HAP-1 (cell line): ENCODE data around the gene ZBTB20.
"Not testable (repeated sequence)": the region's sequence is repeated elsewhere in the genome, so short reads cannot be mapped to it uniquely, and the experiment has no call there.

Experiments used
- DNase-seq, 2 experiments: peaks; one replicate each; pipeline ENCODE4 v3.0.0-alpha.2; 2016 to 2020; ENCODE audit warnings: low spot score in 2 of 2
- H3K27me3 ChIP-seq: fragments of 250-450 bp; sonication (Bioruptor Pico); 2 replicates; pipeline ENCODE4 v1.5.1; 2020; ENCODE audit warnings: low read depth, mild to moderate bottlenecking, moderate library complexity
- H3K36me3 ChIP-seq: fragments of 250-450 bp; sonication (Bioruptor Pico); replicated peaks from 2 replicates; pipeline ENCODE4 v1.5.1; 2020; ENCODE audit warnings: mild to moderate bottlenecking
- H3K4me1 ChIP-seq: fragments of 250-450 bp; sonication (Bioruptor Pico); 2 replicates; pipeline ENCODE4 v1.5.1; 2020; ENCODE audit warnings: mild to moderate bottlenecking
- H3K4me3 ChIP-seq: fragments of 250-450 bp; sonication (Bioruptor Pico); 2 replicates; pipeline ENCODE4 v1.5.1; 2020; ENCODE audit warnings: mild to moderate bottlenecking, moderate library complexity
- H3K9me3 ChIP-seq: fragments of 250-450 bp; sonication (Bioruptor Pico); 2 replicates; pipeline ENCODE4 v1.5.1; 2020; ENCODE audit warnings: mild to moderate bottlenecking, moderate library complexity
- in situ Hi-C: fragments of 300-500 bp; cut with MboI; formaldehyde crosslinking; loops from 3 replicates; pipeline ENCODE4 v1.14.3; 2020; ENCODE audit warnings: low sequenced_read_pairs, inconsistent platforms, mixed read lengths

The ZBTB20 gene

GRCh38 chr3:114685161-114685560, 461.9 kb downstream of the ZBTB20 start:
- in situ Hi-C loops = no loop called here
- no peaks in the 10 kb centered on the region for H3K9me3 ChIP-seq
- peak; percentile 58 to 78 for DNase-seq
- H3K4me3 ChIP-seq = peak overlapping the region; percentile 7
- H3K36me3 ChIP-seq = no peaks in the 10 kb centered on the region
- H3K4me1 ChIP-seq = peaks cover 36% of the 10 kb centered on the region
- H3K27me3 ChIP-seq = no peaks in the 10 kb centered on the region

- in situ Hi-C loops = no loop called here
- Histone ChIP-seq H3K36me3 (no peaks in the 10 kb centered on the region), H3K27me3 (no peaks in the 10 kb centered on the region), H3K9me3 (no peaks in the 10 kb centered on the region), H3K4me3 (no peak overlapping the region), H3K4me1 (peaks cover 18% of the 10 kb centered on the region)
- DNase-seq = no peak
These were observed 466.8 kb downstream of the ZBTB20 start for GRCh38 chr3:114680299-114680698.

- H3K4me1 ChIP-seq = peaks cover 19% of the 10 kb centered on the region
- H3K36me3 ChIP-seq, in situ Hi-C loops, H3K9me3 ChIP-seq, H3K4me3 ChIP-seq, H3K27me3 ChIP-seq, DNase-seq: not testable (repeated sequence)
These were observed 467.3 kb downstream of the ZBTB20 start for GRCh38 chr3:114679773-114680172.

GRCh38 chr3:114675104-114675503, 472.0 kb downstream of the ZBTB20 start:
- no peaks in the 10 kb centered on the region for H3K27me3 ChIP-seq
- in situ Hi-C loops = no loop called here
- H3K9me3 ChIP-seq = no peaks in the 10 kb centered on the region
- DNase-seq = no peak
- H3K36me3 ChIP-seq = no peaks in the 10 kb centered on the region
- no peak overlapping the region for H3K4me3 ChIP-seq
- H3K4me1 ChIP-seq = peaks cover 53% of the 10 kb centered on the region

GRCh38 chr3:114674036-114674435, 473.1 kb downstream of the ZBTB20 start:
- peaks cover 56% of the 10 kb centered on the region for H3K4me1 ChIP-seq
- peak in 1 of 2 experiments; percentile 98 for DNase-seq
- H3K36me3 ChIP-seq = no peaks in the 10 kb centered on the region
- in situ Hi-C loops = no loop called here
- H3K4me3 ChIP-seq = no peak overlapping the region
- H3K27me3 ChIP-seq = no peaks in the 10 kb centered on the region
- no peaks in the 10 kb centered on the region for H3K9me3 ChIP-seq

- Histone ChIP-seq H3K4me3 (no peak overlapping the region), H3K27me3 (no peaks in the 10 kb centered on the region), H3K4me1 (peaks cover 56% of the 10 kb centered on the region), H3K9me3 (no peaks in the 10 kb centered on the region), H3K36me3 (no peaks in the 10 kb centered on the region)
- DNase-seq = peak in 1 of 2 experiments; percentile 88
- in situ Hi-C loops = no loop called here
These were observed 473.6 kb downstream of the ZBTB20 start for GRCh38 chr3:114673481-114673880.

DNA sequence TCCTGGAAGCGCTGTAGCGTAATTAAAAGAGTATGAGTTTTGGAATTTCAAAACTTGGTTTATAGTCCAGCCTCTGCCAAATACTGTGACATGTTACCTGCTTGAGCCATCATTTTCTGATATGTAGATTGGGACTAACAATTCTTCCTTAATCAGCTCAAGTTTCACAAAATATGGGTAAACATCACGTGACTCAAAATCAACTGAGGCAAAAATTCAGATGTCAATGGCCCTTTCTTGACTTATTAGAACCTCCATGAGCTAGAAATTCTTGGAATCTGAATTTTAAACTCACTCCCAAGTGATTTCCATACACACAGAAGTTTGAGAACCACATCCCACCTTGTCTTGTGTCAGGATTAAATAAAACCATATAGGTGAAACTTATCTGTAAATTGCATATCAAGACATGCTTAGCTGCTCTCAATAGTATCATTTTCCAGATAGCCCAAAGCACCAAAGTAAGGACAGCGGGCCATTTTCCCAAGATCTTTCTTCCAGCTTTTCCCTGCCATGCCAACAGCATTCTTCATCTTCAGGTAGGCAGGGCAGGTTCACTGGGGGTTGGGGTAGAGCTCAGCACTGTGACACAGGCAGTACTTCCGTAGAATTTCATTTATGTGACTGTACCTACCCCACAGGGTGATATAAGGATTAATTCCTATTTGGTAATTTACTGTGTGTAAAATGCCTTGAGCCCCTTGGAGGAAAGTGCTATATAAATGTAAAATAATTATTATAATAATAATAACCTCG, 474.2 kb downstream of the ZBTB20 start:
- peak; percentile 60 to 79 for DNase-seq
- H3K4me3 ChIP-seq = no peak overlapping the region
- H3K27me3 ChIP-seq = no peaks in the 10 kb centered on the region
- H3K36me3 ChIP-seq = no peaks in the 10 kb centered on the region
- in situ Hi-C loops = no loop called here
- H3K4me1 ChIP-seq = peaks cover 61% of the 10 kb centered on the region
- H3K9me3 ChIP-seq = no peaks in the 10 kb centered on the region

DNA sequence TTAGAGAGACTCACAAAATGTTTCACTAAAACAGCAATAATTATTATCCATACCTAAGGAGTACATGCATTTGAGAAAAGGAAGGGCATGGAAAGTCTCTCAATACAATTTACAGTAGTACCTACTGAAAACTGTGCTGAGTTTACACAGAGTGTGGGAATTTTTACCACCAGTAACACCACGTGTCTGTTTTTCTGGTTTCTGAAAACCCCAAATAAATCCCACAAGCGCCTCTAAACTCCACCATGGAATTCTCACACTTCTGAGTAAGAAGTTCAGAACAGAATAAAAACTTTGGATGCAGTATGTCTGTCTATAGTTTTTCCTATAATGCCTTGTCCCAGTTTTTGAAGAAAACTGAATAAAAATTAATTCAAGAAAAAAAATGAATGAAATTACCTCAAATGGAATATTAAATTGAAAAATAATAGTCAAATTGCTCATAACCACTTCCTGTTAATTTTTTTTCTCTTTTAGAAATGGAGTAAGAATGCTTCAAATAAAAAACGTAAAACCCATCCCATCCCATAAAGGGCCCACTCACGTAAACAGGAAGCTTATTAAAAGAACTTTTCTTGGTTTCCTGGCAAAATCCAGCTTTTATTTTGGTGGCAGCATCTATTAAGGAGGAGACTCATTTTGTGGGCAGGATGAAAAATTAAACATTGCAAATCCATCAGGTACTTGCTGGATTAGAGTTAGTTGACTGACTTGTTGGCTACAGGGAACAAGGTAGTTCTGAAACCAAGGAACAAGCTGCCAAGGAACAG, 475.2 kb downstream of the ZBTB20 start:
- Histone ChIP-seq H3K27me3 (no peaks in the 10 kb centered on the region), H3K9me3 (no peaks in the 10 kb centered on the region), H3K4me1 (peaks cover 70% of the 10 kb centered on the region), H3K4me3 (no peak overlapping the region), H3K36me3 (no peaks in the 10 kb centered on the region)
- in situ Hi-C loops = no loop called here
- no peak for DNase-seq

DNA sequence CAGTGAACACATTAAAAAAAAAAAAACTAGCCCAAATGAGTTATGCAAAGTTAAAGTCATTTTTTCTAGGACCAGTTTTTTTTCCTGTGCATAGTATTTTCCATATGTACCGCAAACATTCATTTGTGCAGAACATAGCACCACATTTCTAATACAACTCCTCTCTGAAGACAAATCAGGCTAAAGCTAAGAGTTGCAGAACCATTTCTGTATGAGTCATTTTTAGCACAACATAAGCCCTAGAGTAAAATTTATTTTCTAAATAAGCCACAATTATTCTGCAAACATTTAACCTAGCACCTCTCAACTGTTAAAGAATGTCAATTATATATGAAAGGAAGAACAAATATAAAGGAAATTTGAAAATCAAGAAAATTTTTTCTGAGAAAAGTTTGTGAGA, 477.5 kb downstream of the ZBTB20 start:
- H3K4me1 ChIP-seq = peaks cover 74% of the 10 kb centered on the region
- H3K9me3 ChIP-seq = no peaks in the 10 kb centered on the region
- H3K27me3 ChIP-seq = no peaks in the 10 kb centered on the region
- in situ Hi-C loops = no loop called here
- DNase-seq = no peak
- no peak overlapping the region for H3K4me3 ChIP-seq
- H3K36me3 ChIP-seq = no peaks in the 10 kb centered on the region

- Histone ChIP-seq H3K4me1 (peaks cover 62% of the 10 kb centered on the region), H3K9me3 (no peaks in the 10 kb centered on the region), H3K27me3 (no peaks in the 10 kb centered on the region), H3K4me3 (no peak overlapping the region), H3K36me3 (no peaks in the 10 kb centered on the region; the same call in 1 of the 2 replicates)
- in situ Hi-C loops = no loop called here
- DNase-seq = no peak
These were observed 479.0 kb downstream of the ZBTB20 start for GRCh38 chr3:114668099-114668498.

DNA sequence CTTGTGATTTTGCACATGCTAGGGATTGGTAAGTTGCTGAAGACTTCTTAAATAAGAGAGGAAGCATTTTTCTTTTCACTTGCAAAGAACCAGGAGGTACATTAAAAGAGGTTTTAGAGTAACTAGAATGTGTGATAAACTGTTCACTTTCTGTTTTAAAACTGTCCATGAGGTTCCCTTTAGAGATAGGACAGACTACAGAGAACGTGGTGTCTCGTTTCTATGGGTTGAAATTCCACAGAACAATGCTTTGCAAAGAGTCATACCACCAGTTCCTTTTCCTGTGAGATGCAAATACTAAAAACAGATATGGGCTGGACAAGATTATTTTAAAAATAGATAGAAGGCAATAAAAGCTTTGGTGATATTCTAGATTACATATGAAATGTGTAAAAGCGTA, 480.5 kb downstream of the ZBTB20 start:
- no peaks in the 10 kb centered on the region; the same call in 1 of the 2 replicates for H3K36me3 ChIP-seq
- H3K9me3 ChIP-seq = no peaks in the 10 kb centered on the region; the same call in 1 of the 2 replicates
- peaks cover 48% of the 10 kb centered on the region for H3K4me1 ChIP-seq
- no peak overlapping the region for H3K4me3 ChIP-seq
- no peaks in the 10 kb centered on the region for H3K27me3 ChIP-seq
- in situ Hi-C loops = no loop called here
- peak in 1 of 2 experiments; percentile 63 for DNase-seq

- no peak for DNase-seq
- H3K27me3 ChIP-seq = no peaks in the 10 kb centered on the region
These were observed 483.1 kb downstream of the ZBTB20 start for GRCh38 chr3:114664006-114664405.

DNA sequence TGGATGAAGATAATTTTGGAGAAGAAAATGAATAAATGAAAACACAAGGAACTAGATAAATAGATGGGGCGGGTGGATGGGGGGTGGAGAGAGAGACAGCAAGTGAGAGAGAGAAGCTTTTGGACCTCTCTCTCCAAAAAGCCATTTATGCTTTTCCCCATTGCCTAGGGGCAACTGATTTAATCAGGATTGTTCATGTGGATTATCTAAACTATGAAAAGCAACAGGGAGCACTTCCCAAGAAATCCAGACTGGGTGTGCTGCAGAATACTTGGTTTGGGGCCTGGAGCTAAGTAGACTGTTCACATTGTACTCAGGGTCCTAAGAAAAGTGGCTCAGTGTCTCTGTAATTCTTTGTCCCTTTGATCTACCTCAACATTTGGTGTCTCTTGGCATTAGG, 486.3 kb downstream of the ZBTB20 start:
- no peaks in the 10 kb centered on the region for H3K27me3 ChIP-seq
- no peaks in the 10 kb centered on the region; the same call in 1 of the 2 replicates for H3K9me3 ChIP-seq
- in situ Hi-C loops = no loop called here
- no peak overlapping the region for H3K4me3 ChIP-seq
- peak; percentile 81 to 100 for DNase-seq
- peaks cover 39% of the 10 kb centered on the region for H3K4me1 ChIP-seq
- H3K36me3 ChIP-seq = no peaks in the 10 kb centered on the region; the same call in 1 of the 2 replicates

More at GRCh38 chr3:114664006-114664405, 483.1 kb downstream of the ZBTB20 start:
- in situ Hi-C loops = no loop called here
- peaks cover 54% of the 10 kb centered on the region for H3K4me1 ChIP-seq
- no peaks in the 10 kb centered on the region; the same call in 1 of the 2 replicates for H3K9me3 ChIP-seq
- no peak overlapping the region for H3K4me3 ChIP-seq
- no peaks in the 10 kb centered on the region; the same call in 1 of the 2 replicates for H3K36me3 ChIP-seq

DNA sequence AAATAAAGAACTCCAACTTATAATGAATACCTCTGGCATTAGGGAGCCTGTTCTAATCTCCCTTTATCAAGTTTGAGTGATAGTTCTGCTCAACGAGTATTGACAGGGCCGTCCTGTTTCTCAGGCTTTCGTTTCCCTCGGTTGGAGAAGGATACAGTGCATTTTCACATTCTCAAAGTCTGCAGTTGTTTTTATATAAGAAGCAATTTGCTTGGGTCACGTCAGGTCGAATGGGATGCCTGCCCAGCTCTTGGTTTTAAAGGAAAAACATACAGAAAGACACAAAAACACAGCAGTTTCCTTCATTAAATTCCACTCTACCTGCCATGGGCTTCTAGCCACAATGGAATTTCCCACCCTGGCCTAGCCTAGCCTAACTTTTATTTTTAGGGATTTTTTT, 487.0 kb downstream of the ZBTB20 start:
- peak; percentile 70 to 75 for DNase-seq

More for the DNA sequence above, 487.0 kb downstream of the ZBTB20 start:
- H3K36me3 ChIP-seq = no peaks in the 10 kb centered on the region; the same call in 1 of the 2 replicates
- H3K4me1 ChIP-seq = peaks cover 35% of the 10 kb centered on the region
- in situ Hi-C loops = no loop called here
- no peaks in the 10 kb centered on the region; the same call in 1 of the 2 replicates for H3K9me3 ChIP-seq
- no peak overlapping the region for H3K4me3 ChIP-seq
- H3K27me3 ChIP-seq = no peaks in the 10 kb centered on the region
